Smooth muscle cell (in vitro differentiated cells): Measurements from ENCODE around the gene ADGRL4. TPM values are rescaled to one million over a fixed set of nuclear protein-coding genes. Genes with fewer than 3 reads are reported as not detected.

ENCODE experiments used
- DNase-seq: peaks from one replicate; lab custom pipeline; 2025; ENCODE audit not compliant: unreplicated experiment; lab: John Stamatoyannopoulos, UW
- H2AFZ ChIP-seq: fragments of 200-600 bp; sonication (generic); 2 replicates; pipeline ENCODE4 v1.6.0; 2016; ENCODE audit warnings: antibody characterized with exemption, low read depth, mild to moderate bottlenecking
- H3F3A ChIP-seq: fragments of 200-600 bp; sonication (generic); 2 replicates; pipeline ENCODE4 v1.6.0; 2017; ENCODE audit warnings: antibody characterized with exemption, low read depth
- H3K27ac ChIP-seq: fragments of 200-600 bp; sonication (generic); 2 replicates; pipeline ENCODE4 v1.5.1; 2016; ENCODE audit warnings: low read depth, mild to moderate bottlenecking
- H3K27me3 ChIP-seq: fragments of 200-600 bp; sonication (generic); 2 replicates; pipeline ENCODE4 v1.6.1; 2016; ENCODE audit warnings: low read depth, mild to moderate bottlenecking
- H3K36me3 ChIP-seq: fragments of 200-600 bp; sonication (generic); 2 replicates; pipeline ENCODE4 v1.5.1; 2016; ENCODE audit warnings: low read depth
- H3K4me1 ChIP-seq: fragments of 200-600 bp; sonication (generic); 2 replicates; pipeline ENCODE4 v1.5.1; 2016; ENCODE audit warnings: low read depth
- H3K4me2 ChIP-seq: fragments of 200-600 bp; sonication (generic); 2 replicates; pipeline ENCODE4 v1.6.0; 2016; ENCODE audit warnings: mild to moderate bottlenecking
- H3K4me3 ChIP-seq: fragments of 200-600 bp; sonication (generic); 2 replicates; pipeline ENCODE4 v1.5.1; 2016; ENCODE audit warnings: mild to moderate bottlenecking
- H3K79me2 ChIP-seq: fragments of 200-600 bp; sonication (generic); 2 replicates; pipeline ENCODE4 v1.6.0; 2016; ENCODE audit warnings: low read depth, mild to moderate bottlenecking
- H3K9ac ChIP-seq: fragments of 200-600 bp; sonication (generic); 2 replicates; pipeline ENCODE4 v1.6.0; 2016; ENCODE audit warnings: low read depth
- H3K9me3 ChIP-seq: fragments of 200-600 bp; sonication (generic); replicated peaks from 2 replicates; pipeline ENCODE4 v1.5.1; 2016; ENCODE audit warnings: low read depth
- H4K20me1 ChIP-seq: fragments of 200-600 bp; sonication (generic); 2 replicates; pipeline ENCODE4 v1.6.0; 2016; ENCODE audit warnings: low read depth
- WGBS: methylation state at CpG from one replicate; pipeline ENCODE4 v1.1.7; 2016; ENCODE audit warnings: low lambda C conversion rate; 5-methylcytosine and 5-hydroxymethylcytosine counted together
- polyA plus RNA-seq: library from polyadenylated mRNA; unstranded; fragments of >200 nt; fragmentation: Nextera tagmentation; extraction: Ambion mirVana; gene quantifications from 2 replicates; pipeline ENCODE4 v1.2.1, GENCODE V29; 2016
- total RNA-seq: library from RNA; depleted of rRNA; stranded (reverse); fragments of >200 nt; gene quantifications from 2 replicates; pipeline ENCODE4 v1.2.3, GENCODE V29; 2014
- TF ChIP-seq, protein P1 (sequence below): fragments of 200-600 bp; sonication (generic); IDR thresholded peaks from 2 replicates; pipeline ENCODE4 v1.5.1; 2017; ENCODE audit warnings: borderline replicate concordance, mild to moderate bottlenecking, antibody characterized with exemption; ENCODE audit not compliant: insufficient read depth, poor library complexity, severe bottlenecking

The ADGRL4 gene
- total and polyA plus RNA-seq, 2 experiments from 2014 or later: 2.7 to 3.1 TPM

DNA sequence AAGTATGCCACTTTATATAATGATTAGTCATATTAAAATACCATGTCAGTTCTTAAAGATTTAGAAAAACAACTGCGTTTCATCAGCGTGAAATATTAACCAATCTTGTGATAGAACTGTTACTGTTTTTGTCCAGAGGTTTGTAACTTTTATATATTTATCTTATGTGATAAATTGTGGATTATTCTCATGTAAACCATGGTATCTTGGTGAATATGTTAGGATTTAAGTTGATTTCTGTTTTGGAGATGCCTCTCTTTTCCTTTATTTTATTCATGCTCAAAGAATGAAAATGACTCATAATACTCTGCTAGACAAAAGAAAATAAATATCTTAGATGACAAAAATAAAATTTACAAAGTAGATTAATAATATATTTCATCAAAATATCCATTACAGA, 88.4 kb downstream of the ADGRL4 start:
- Histone ChIP-seq H3F3A (no peaks in the 10 kb centered on the region), H3K4me3 (no peak overlapping the region), H3K9ac (no peak overlapping the region), H3K36me3 (no peaks in the 10 kb centered on the region), H3K4me2 (no peak overlapping the region), H3K79me2 (no peaks in the 10 kb centered on the region), H3K27ac (no peak overlapping the region), H3K4me1 (no peaks in the 10 kb centered on the region), H2AFZ (no peak overlapping the region), H3K9me3 (no peaks in the 10 kb centered on the region), H4K20me1 (no peaks in the 10 kb centered on the region), H3K27me3 (no peaks in the 10 kb centered on the region)
- no peak for DNase-seq
- TF ChIP-seq, protein P1, sequence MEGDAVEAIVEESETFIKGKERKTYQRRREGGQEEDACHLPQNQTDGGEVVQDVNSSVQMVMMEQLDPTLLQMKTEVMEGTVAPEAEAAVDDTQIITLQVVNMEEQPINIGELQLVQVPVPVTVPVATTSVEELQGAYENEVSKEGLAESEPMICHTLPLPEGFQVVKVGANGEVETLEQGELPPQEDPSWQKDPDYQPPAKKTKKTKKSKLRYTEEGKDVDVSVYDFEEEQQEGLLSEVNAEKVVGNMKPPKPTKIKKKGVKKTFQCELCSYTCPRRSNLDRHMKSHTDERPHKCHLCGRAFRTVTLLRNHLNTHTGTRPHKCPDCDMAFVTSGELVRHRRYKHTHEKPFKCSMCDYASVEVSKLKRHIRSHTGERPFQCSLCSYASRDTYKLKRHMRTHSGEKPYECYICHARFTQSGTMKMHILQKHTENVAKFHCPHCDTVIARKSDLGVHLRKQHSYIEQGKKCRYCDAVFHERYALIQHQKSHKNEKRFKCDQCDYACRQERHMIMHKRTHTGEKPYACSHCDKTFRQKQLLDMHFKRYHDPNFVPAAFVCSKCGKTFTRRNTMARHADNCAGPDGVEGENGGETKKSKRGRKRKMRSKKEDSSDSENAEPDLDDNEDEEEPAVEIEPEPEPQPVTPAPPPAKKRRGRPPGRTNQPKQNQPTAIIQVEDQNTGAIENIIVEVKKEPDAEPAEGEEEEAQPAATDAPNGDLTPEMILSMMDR: no peak
- WGBS: 87% methylated on average over 2 of the region's 2 CpGs

DNA sequence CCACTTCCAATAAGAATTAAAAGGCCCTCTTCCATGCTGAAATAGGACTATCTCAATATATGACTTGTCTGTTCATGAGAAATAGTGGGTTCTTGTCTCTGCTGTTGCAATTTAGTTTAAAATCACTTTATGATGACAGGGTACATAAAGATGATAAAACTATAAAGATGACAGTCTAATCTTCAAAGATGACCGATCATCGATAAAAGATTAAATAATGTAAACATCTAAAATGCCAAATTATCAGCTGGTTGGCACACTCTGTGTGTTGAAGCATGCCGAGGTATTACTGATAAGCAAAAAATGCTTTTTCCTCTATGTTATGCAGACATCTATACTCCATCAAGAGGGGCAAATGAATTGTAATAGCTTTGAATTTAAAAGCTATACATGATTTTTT, 89.5 kb downstream of the ADGRL4 start:
- Histone ChIP-seq H3K9ac (no peak overlapping the region), H3K9me3 (no peaks in the 10 kb centered on the region), H3K4me1 (no peaks in the 10 kb centered on the region), H3K36me3 (no peaks in the 10 kb centered on the region), H3K27ac (no peak overlapping the region), H3K4me2 (no peak overlapping the region), H3K4me3 (no peak overlapping the region), H3K27me3 (no peaks in the 10 kb centered on the region), H3K79me2 (no peaks in the 10 kb centered on the region), H3F3A (no peaks in the 10 kb centered on the region), H4K20me1 (no peaks in the 10 kb centered on the region), H2AFZ (no peak overlapping the region)
- no peak for DNase-seq
- TF ChIP-seq, protein P1: no peak
- WGBS: 92% methylated on average over 3 of the region's 3 CpGs

DNA sequence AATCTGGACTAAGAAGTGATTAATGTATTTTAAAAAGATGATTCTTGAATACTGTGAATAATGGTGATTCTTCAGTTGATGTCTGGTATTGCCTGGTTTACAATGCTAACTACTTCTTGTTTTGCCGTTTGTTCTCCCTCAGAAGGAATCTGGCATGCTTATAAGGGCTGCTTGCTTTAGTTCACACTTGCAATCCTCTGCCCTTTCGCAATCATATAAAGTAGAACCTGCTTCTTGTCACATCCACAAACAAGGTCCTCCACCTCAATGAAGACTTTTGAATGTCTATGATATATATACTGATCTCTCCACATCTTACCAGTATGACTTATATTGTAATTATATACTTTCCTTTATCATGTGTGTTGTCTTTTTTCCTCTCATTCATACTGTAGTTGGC, 92.6 kb downstream of the ADGRL4 start:
- Histone ChIP-seq H3K36me3 (no peaks in the 10 kb centered on the region), H3K9ac (no peak overlapping the region), H3K4me3 (no peak overlapping the region), H2AFZ (no peak overlapping the region), H3K27ac (no peak overlapping the region), H3K9me3 (no peaks in the 10 kb centered on the region), H3K4me2 (no peak overlapping the region), H3K79me2 (no peaks in the 10 kb centered on the region), H3K4me1 (no peaks in the 10 kb centered on the region), H3K27me3 (no peaks in the 10 kb centered on the region), H3F3A (no peaks in the 10 kb centered on the region), H4K20me1 (no peaks in the 10 kb centered on the region)
- 87% methylated on average over 2 of the region's 2 CpGs for WGBS
- TF ChIP-seq, protein P1: no peak
- DNase-seq: no peak

DNA sequence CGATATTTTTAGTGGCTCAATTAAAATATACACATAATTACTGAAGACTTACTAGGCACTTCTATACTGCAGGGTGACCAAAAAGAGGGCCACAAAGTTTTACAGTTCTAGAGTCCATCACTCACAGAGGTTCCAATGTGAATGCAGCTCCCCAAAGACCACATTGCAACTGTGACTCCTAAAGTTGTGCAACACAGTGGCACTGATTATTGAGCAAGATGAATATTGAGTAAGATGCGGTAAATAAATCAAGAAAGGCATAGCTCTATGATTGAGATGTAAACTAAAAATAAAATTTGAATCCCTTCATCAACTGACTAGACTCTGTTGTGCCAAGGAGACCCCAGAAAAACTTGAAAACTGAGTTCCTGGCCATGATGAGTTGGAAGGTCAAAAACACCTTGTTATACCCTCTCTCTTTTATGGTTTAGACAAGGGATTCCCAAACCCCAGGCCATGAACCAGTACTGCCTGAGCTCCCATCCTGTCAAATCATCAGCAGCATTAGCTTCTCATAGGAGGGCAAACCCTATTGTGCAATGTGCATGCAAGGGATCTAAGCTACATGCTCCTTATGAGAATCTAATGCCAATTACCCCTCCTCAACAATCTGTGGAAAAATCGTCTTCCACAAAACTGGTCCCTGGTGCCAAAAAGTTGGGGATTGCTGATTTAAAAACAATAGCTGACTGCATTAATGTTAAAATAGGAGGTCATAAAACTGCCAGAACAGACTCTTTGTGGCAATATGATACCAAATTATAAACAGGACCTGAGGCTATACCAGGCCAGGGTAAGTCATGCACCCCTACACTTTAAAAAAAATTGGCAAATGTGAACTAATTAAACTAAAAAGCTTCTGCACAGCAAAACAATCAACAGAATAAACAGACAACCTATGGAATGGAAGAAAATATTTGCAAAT, 94.3 kb downstream of the ADGRL4 start:
- Histone ChIP-seq H4K20me1 (no peaks in the 10 kb centered on the region), H3K27me3 (no peaks in the 10 kb centered on the region), H3F3A (no peaks in the 10 kb centered on the region), H3K9ac (no peak overlapping the region), H2AFZ (no peak overlapping the region), H3K36me3 (no peaks in the 10 kb centered on the region), H3K4me1 (no peaks in the 10 kb centered on the region), H3K4me2 (no peak overlapping the region), H3K79me2 (no peaks in the 10 kb centered on the region), H3K27ac (no peak overlapping the region), H3K4me3 (no peak overlapping the region), H3K9me3 (no peaks in the 10 kb centered on the region)
- TF ChIP-seq, protein P1: no peak
- DNase-seq: no peak
- 87% methylated on average over 3 of the region's 3 CpGs for WGBS
